IPS-NIHi7 (cell line): Measurements from ENCODE around the gene OPHN1.
"Not testable (repeated sequence)": the region's sequence is repeated elsewhere in the genome, so short reads cannot be mapped to it uniquely, and the experiment has no call there.

Source experiments
- DNase-seq: peaks from one replicate; pipeline ENCODE4 v3.0.0; 2012; ENCODE audit warnings: mixed read lengths; ENCODE audit errors: extremely low spot score

The OPHN1 gene

GRCh38 chrX:68363984-68364383 lies 69.3 kb downstream of the OPHN1 start:
- DNase-seq: no peak

- DNase-seq: no peak
Observed at GRCh38 chrX:68358679-68359078, 74.6 kb downstream of the OPHN1 start.

DNA sequence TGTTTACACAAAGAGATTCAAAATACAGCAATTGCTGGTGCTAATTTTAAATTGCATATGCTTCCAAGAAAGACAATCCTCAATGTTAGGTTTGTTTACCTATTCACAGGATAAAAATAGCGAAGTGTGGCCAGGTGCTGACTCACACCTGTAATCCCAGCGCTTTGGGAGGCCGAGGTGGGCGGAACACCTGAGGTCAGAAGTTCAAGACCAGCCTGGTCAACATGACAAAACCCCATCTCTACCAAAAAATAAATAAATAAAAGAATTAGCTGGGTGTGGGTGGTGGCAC lies 77.7 kb downstream of the OPHN1 start:
- no peak for DNase-seq

- DNase-seq: no peak
Observed at GRCh38 chrX:68354879-68355628, 78.2 kb downstream of the OPHN1 start.

DNA sequence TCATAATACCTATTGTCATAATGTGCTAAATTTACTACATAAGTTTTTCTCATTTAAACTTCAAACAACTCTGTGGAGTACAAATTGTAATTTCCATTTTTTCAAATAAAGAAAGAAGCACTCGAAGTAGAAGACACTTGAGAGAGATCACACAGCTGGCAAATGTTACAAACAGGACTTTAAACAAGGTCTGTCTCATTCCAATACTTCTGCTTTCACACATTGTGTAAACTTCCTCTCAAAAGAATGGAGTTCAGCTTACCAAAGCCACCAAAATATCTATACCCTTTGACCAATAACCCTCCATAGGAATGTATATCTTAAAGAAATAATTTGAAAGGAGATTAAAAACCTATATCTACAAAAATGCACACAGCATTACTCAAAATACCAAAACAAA lies 88.3 kb downstream of the OPHN1 start:
- no peak for DNase-seq

DNA sequence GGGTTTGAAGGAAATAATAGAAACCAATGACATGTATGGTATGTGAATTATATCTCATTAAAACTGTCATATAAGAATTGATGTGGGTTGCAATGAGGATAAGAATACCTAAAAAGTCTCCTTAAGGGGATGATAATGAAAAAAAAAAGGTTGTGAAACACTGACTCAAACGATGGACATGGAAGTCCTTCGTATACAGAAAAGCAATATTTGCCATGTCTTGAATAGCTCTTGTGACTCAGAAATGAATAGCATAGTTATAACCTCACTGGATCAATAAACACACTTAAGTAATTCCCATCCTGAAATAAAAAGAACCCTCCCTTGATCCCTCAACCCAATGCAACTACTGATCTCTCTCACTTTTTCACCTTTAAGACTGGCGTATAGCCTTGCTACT lies 89.7 kb downstream of the OPHN1 start:
- no peak for DNase-seq

- DNase-seq: no peak
Observed at GRCh38 chrX:68332201-68332731, 101.0 kb downstream of the OPHN1 start.

DNA sequence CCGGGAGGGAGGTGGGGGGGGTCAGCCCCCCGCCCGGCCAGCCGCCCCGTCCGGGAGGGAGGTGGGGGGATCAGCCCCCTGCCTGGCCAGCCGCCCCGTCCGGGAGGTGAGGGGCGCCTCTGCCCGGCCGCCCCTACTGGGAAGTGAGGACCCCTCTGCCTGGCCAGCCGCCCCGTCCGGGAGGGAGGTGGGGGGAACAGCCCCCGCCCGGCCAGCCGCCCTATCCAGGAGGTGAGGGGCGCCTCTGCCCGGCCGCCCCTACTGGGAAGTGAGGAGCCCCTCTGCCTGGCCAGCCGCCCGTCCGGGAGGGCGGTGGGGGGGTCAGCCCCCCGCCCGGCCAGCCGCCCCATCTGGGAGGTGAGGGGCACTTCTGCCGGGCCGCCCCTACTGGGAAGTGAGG lies 106.5 kb downstream of the OPHN1 start:
- DNase-seq: not testable (repeated sequence)

GRCh38 chrX:68307769-68308168 lies 125.5 kb downstream of the OPHN1 start:
- no peak for DNase-seq

- no peak for DNase-seq
Observed at GRCh38 chrX:68304602-68305001, 128.7 kb downstream of the OPHN1 start.

- DNase-seq: no peak
Observed at GRCh38 chrX:68299898-68300297, 133.4 kb downstream of the OPHN1 start.

- no peak for DNase-seq
Observed at GRCh38 chrX:68292471-68292870, 140.8 kb downstream of the OPHN1 start.

- DNase-seq: no peak
Observed at GRCh38 chrX:68288127-68288526, 145.2 kb downstream of the OPHN1 start.

DNA sequence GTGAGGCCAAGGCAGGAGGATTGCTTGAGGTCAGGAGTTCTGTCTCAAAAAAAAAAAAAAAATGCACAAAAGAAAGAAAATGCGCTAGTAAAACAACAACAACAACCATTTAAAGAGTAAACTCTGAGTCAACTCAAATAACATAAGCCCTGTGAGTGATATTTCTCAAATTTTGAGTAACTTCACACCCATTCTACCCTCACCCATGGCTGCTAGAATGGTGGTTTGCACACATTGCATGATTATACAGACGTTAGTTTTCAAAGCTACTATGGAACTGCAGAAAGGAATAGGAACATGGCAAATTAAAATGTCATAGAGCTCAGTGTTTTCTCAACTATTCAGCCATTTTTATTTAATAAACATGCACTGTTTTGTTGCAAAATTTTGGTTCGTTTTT lies 145.9 kb downstream of the OPHN1 start:
- DNase-seq: no peak

DNA sequence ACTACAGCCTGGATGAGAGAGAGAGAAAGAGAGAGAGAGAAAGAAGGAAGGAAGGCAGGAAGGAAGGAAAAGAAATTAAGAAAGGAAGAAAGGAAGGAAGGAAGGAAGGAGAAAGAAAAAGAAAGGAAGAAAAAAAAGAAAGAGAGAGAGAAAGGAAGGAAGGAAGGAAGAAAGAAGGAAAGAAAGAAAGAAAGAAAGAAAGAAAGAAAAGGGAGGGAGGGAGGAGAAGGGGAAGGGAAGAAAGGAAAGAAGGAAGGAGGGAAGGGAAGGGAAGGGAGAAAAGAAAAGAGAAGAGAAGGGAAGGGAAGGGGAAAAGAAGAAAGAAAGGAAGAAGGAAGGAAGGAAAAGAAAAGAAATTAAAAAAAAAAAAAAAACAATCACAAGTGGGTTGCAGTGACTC lies 146.3 kb downstream of the OPHN1 start:
- no peak for DNase-seq

DNA sequence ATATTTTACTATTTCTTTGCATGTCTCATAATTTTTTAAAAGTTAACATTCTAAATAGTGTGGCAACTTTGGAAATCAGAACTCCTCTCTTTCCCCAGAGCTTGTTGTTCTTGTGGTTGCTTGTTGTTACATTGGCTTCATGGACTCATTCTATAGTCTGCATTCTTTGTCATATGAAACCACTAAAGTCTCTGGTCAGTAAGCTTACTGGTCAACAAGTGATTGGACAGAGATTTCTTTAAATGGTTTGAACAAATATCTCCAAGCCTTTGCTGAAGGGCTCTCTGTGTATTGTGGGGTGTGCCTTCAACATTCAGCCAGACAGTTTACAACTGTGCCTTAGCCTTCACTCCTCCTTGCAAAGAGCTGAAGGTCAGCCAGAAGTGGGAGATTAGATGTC lies 147.2 kb downstream of the OPHN1 start:
- DNase-seq: no peak

GRCh38 chrX:68284281-68284904 lies 148.9 kb downstream of the OPHN1 start:
- no peak for DNase-seq

DNA sequence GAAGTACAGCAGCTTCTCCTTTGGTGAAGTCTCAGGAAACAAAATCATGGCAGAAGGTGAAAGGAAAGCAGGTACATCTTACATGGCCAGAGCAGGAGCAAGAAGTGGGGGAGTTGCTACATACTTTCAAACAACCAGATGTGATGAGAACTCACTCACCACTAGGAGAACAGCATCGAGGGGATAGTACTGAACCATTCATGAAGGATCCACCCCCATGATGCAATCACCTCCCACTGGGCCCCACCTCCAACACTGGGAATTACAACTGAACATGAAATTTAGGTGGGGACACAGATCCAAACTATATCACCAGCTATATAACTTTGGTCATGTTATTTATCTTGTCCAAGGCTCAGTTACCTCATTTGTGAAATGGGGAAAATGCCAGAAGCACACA lies 159.4 kb downstream of the OPHN1 start:
- no peak for DNase-seq

DNA sequence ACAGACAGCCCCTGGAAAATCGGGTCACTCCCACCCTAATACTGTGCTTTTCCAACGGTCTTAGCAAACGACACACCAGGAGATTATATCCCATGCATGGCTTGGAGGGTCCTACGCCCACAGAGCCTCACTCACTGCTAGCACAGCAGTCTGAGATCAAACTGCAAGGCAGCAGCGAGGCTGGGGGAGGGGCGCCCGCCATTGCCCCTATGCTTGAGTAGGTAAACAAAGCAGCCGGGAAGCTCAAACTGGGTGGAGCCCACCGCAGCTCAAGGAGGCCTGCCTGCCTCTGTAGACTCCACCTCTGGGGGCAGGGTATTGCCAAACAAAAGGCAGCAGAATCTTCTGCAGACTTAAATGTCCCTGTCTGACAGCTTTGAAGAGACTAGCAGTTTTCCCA lies 168.5 kb downstream of the OPHN1 start:
- DNase-seq: not testable (repeated sequence)

- no peak for DNase-seq
Observed at GRCh38 chrX:68261060-68261672, 172.1 kb downstream of the OPHN1 start.

DNA sequence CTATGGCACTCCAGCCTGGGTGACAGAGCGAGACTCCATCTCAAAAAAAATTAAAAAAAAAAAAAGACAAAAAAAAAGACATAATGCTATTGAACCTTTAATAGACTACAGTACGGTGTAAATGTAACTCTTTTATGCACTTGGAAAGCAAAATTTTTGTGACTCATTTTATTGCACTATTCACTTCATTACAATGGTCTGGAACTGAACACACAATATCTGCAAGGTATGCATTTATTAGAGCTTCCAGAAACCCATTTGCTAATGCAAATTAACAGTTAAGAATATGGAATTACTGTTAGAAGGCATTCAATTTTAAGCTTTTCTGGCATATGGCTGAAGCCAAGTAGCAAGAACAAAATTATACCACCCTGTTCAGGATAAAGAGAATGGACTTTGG lies 176.3 kb downstream of the OPHN1 start:
- DNase-seq: no peak

DNA sequence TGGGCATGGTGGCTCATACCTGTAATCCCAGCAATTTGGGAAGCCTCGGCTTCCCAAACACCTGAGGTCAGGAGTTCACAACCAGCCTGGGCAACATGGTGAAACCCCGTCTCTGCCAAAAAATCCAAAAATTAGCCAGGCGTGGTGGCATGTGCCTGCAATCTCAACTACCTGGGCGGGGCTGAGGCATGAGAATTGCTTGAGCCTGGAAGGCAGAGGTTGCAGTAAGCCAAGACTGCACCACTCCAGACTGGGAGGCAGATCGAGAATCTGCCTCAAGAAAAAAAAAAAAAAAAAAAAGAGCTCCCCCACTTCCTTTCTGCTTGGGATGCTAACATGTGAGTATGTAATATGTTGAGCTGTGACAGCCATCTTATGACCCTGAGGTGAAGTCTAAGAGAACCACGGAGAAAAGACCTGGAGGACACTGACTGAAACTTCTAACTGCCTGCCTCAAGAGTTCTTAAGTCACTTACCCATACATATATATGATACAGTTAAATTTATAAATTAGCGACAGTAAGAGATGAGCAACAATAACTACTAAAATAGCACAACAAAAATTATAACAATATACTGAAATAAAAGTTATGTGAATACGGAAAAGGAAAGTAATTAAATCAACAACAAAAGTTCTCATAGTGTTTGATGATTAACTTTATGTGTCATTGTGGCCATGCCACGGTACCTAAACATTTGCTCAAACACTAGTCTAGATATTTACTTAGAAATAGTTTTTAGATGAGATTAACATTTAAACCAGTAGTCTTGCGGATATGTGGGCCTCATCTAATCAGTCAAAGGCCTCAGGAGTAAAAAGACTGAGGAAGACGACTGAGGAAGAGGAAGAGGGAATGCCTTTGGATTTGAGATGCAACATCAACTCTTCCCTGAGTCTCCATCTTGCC lies 178.3 kb downstream of the OPHN1 start:
- no peak for DNase-seq
